Measurements from ENCODE around the gene GIMAP7. TPM values are rescaled to one million over a fixed set of nuclear protein-coding genes. Genes with fewer than 3 reads are reported as not detected.

GIMAP7 gene
- total RNA-seq (100 to 1,000 TPM; 464 to 476 TPM), polyA plus RNA-seq (1,000 to 10,000 TPM in 1 of 2 donors, 100 to 1,000 TPM in 1; 557 to 1,096 TPM)

GRCh38 chr7:150514748-150515222, at the start of gene GIMAP7:
Gene GIMAP7, plus strand, starts transcription at chr7:150514872. Its CDS starts 5,103 bp downstream, at chr7:150519975.
- peak within 1 kb of the TSS; percentile 77 for H3K27ac ChIP-seq (ENCODE audit: low read depth, low read length)
- ChIA-PET CTCF (ENCODE audit: partially characterized antibody) (interaction anchor here (0.9 to 7.8 kb wide), 25 partner anchors 12 to 244 kb away, joined by 3 to 146 read pairs (median 5); partner anchors contain the start of genes GIMAP1, GIMAP2, GIMAP4 and GIMAP6), POLR2A (ENCODE audit: partially characterized antibody) (interaction anchor here (0.6 to 33.6 kb wide), 42 partner anchors 10 to 240 kb away, joined by 3 to 1033 read pairs (median 9); partner anchors contain the start of genes GIMAP1, GIMAP2, GIMAP4 and GIMAP5)
- H3K4me3 Mint-ChIP-seq = peak within 1 kb of the TSS; percentile 97 to 100 (median 100)
- peak; percentile 77 to 84 (median 79) for DNase-seq
- peaks cover 45 to 61% of the 10 kb centered on the region in 2 donors for H3K36me3 Mint-ChIP-seq
- no peaks in the 10 kb centered on the region for H3K27me3 ChIP-seq (ENCODE audit: insufficient read depth, low read length)
- intact Hi-C loops (cut with micrococcal nuclease) = loop anchor here (1.0 to 5.0 kb wide), 10 partner anchors 33 to 241 kb away; partner anchors contain the start of genes GIMAP2 and GIMAP8
- H3K4me3 ChIP-seq (ENCODE audit: low read length in 2 of 2) = peak within 1 kb of the TSS; percentile 92 to 99
- no peaks in the 10 kb centered on the region for H3K27me3 Mint-ChIP-seq
- H3K36me3 ChIP-seq (ENCODE audit: insufficient read depth, low read length) = peaks cover 2% of the 10 kb centered on the region
- H3K4me1 ChIP-seq (ENCODE audit: insufficient read depth, low read length) = peaks cover 47% of the 10 kb centered on the region
- H3K9me3 Mint-ChIP-seq = peaks cover 3 to 16% (median 9%) of the 10 kb centered on the region in 8 donors
- H3K27ac Mint-ChIP-seq = peak within 1 kb of the TSS; percentile 94 to 99 (median 97)
- H3K4me1 Mint-ChIP-seq = peaks cover 36 to 54% (median 42%) of the 10 kb centered on the region in 4 donors
- no peaks in the 10 kb centered on the region for H3K9me3 ChIP-seq (ENCODE audit: control insufficient read depth in 1 of 2, low read length in 2 of 2)

GRCh38 chr7:150464962-150465361, 49.7 kb upstream of the GIMAP7 start:
- Mint-ChIP-seq H3K4me3 (peak overlapping the region; percentile 10 to 69 (median 60)), H3K4me1 (peaks cover 59 to 93% (median 72%) of the 10 kb centered on the region in 4 donors), H3K27ac (peak overlapping the region; percentile 59 to 88 (median 81)), H3K9me3 (peaks cover 7 to 38% (median 34%) of the 10 kb centered on the region in 8 donors), H3K27me3 (no peaks in the 10 kb centered on the region), H3K36me3 (peaks cover 89 to 91% of the 10 kb centered on the region in 2 donors)
- Histone ChIP-seq H3K36me3 (ENCODE audit: insufficient read depth, low read length) (peaks cover 21% of the 10 kb centered on the region), H3K27me3 (ENCODE audit: insufficient read depth, low read length) (no peaks in the 10 kb centered on the region), H3K4me3 (ENCODE audit: low read length in 2 of 2) (no peak overlapping the region), H3K27ac (ENCODE audit: low read depth, low read length) (no peak overlapping the region), H3K9me3 (ENCODE audit: control insufficient read depth in 1 of 2, low read length in 2 of 2) (peaks cover 0 to 16% of the 10 kb centered on the region in 2 donors), H3K4me1 (ENCODE audit: insufficient read depth, low read length) (peaks cover 71% of the 10 kb centered on the region)
- intact Hi-C loops (cut with micrococcal nuclease) = loop anchor here (2.0 kb wide), 2 partner anchors 14 to 16 kb away; partner anchors contain the start of gene GIMAP8
- ChIA-PET POLR2A (ENCODE audit: partially characterized antibody) (interaction anchor here (0.7 to 31.1 kb wide), 10 partner anchors 6 to 292 kb away, joined by 3 to 1079 read pairs (median 5); partner anchors contain the start of genes GIMAP7 and GIMAP8), CTCF (ENCODE audit: partially characterized antibody) (interaction anchor here (0.7 to 2.1 kb wide), 6 partner anchors 9 to 51 kb away, joined by 3 to 8 read pairs (median 4); no protein-coding TSS in a partner anchor)
- DNase-seq = no peak

GRCh38 chr7:150465414-150465813, 49.3 kb upstream of the GIMAP7 start:
- Histone ChIP-seq H3K4me3 (ENCODE audit: low read length in 2 of 2) (no peak overlapping the region), H3K9me3 (ENCODE audit: control insufficient read depth in 1 of 2, low read length in 2 of 2) (peaks cover 0 to 15% of the 10 kb centered on the region in 2 donors), H3K27ac (ENCODE audit: low read depth, low read length) (no peak overlapping the region), H3K4me1 (ENCODE audit: insufficient read depth, low read length) (peaks cover 75% of the 10 kb centered on the region), H3K27me3 (ENCODE audit: insufficient read depth, low read length) (no peaks in the 10 kb centered on the region), H3K36me3 (ENCODE audit: insufficient read depth, low read length) (peaks cover 21% of the 10 kb centered on the region)
- Mint-ChIP-seq H3K4me1 (peaks cover 62 to 93% (median 72%) of the 10 kb centered on the region in 4 donors), H3K9me3 (peaks cover 6 to 34% (median 30%) of the 10 kb centered on the region in 8 donors), H3K27me3 (no peaks in the 10 kb centered on the region), H3K27ac (peak overlapping the region; percentile 59 to 88 (median 81)), H3K4me3 (peak overlapping the region in 7 of 8 donors; percentile 43 to 69 (median 60)), H3K36me3 (peaks cover 89 to 91% of the 10 kb centered on the region in 2 donors)
- intact Hi-C loops (cut with micrococcal nuclease) = loop anchor here (2.0 kb wide), 2 partner anchors 15 kb away; partner anchors contain the start of gene GIMAP8
- CTCF ChIA-PET (ENCODE audit: partially characterized antibody) = interaction anchor here (0.7 to 2.1 kb wide), 5 partner anchors 10 to 50 kb away, joined by 3 to 8 read pairs (median 3); no protein-coding TSS in a partner anchor
- POLR2A ChIA-PET (ENCODE audit: partially characterized antibody) = interaction anchor here (1.0 to 31.1 kb wide), 10 partner anchors 6 to 291 kb away, joined by 3 to 1079 read pairs (median 6); partner anchors contain the start of genes GIMAP7 and GIMAP8
- DNase-seq = no peak

GRCh38 chr7:150466477-150466876, 48.2 kb upstream of the GIMAP7 start:
- peak overlapping the region; percentile 3 for H3K27ac ChIP-seq (ENCODE audit: low read depth, low read length)
- peaks cover 82% of the 10 kb centered on the region for H3K4me1 ChIP-seq (ENCODE audit: insufficient read depth, low read length)
- no peak overlapping the region for H3K4me3 ChIP-seq (ENCODE audit: low read length in 2 of 2)
- no peaks in the 10 kb centered on the region for H3K27me3 ChIP-seq (ENCODE audit: insufficient read depth, low read length)
- ChIA-PET CTCF (ENCODE audit: partially characterized antibody) (interaction anchor here (2.1 kb wide), 1 partner anchor 11 kb away, joined by 8 read pairs; no protein-coding TSS in a partner anchor), POLR2A (ENCODE audit: partially characterized antibody) (interaction anchor here (0.5 to 31.1 kb wide), 7 partner anchors 7 to 289 kb away, joined by 3 to 1079 read pairs (median 5); partner anchors contain the start of genes GIMAP7 and GIMAP8)
- Mint-ChIP-seq H3K27me3 (no peaks in the 10 kb centered on the region), H3K36me3 (peaks cover 88 to 90% of the 10 kb centered on the region in 2 donors), H3K4me1 (peaks cover 65 to 93% (median 75%) of the 10 kb centered on the region in 4 donors), H3K27ac (peak overlapping the region in 5 of 7 donors; percentile 30 to 80 (median 54)), H3K4me3 (peak overlapping the region in 6 of 8 donors; percentile 4 to 55 (median 38)), H3K9me3 (peaks cover 4 to 24% (median 21%) of the 10 kb centered on the region in 8 donors)
- peaks cover 0 to 4% of the 10 kb centered on the region in 2 donors for H3K9me3 ChIP-seq (ENCODE audit: control insufficient read depth in 1 of 2, low read length in 2 of 2)
- no peak for DNase-seq
- H3K36me3 ChIP-seq (ENCODE audit: insufficient read depth, low read length) = peaks cover 27% of the 10 kb centered on the region
- intact Hi-C loops (cut with micrococcal nuclease) = no loop called here

- Histone ChIP-seq H3K27me3 (ENCODE audit: insufficient read depth, low read length) (no peaks in the 10 kb centered on the region), H3K36me3 (ENCODE audit: insufficient read depth, low read length) (peaks cover 37% of the 10 kb centered on the region), H3K27ac (ENCODE audit: low read depth, low read length) (no peak overlapping the region), H3K9me3 (ENCODE audit: control insufficient read depth in 1 of 2, low read length in 2 of 2) (no peaks in the 10 kb centered on the region), H3K4me1 (ENCODE audit: insufficient read depth, low read length) (peaks cover 92% of the 10 kb centered on the region), H3K4me3 (ENCODE audit: low read length in 2 of 2) (no peak overlapping the region)
- POLR2A ChIA-PET (ENCODE audit: partially characterized antibody) = interaction anchor here (0.8 to 31.1 kb wide), 4 partner anchors 5 to 280 kb away, joined by 4 to 1079 read pairs (median 560); partner anchors contain the start of genes GIMAP7 and GIMAP8
- no peak for DNase-seq
- CTCF ChIA-PET (ENCODE audit: partially characterized antibody) = interaction anchor here (1.0 to 1.2 kb wide), 2 partner anchors 8 to 13 kb away, joined by 3 read pairs; no protein-coding TSS in a partner anchor
- Mint-ChIP-seq H3K4me3 (peak overlapping the region; percentile 16 to 89 (median 78)), H3K36me3 (peaks cover 89 to 90% of the 10 kb centered on the region in 2 donors), H3K27me3 (no peaks in the 10 kb centered on the region), H3K27ac (peak overlapping the region; percentile 44 to 94 (median 80)), H3K9me3 (peaks cover 1 to 6% (median 4%) of the 10 kb centered on the region in 8 donors), H3K4me1 (peaks cover 73 to 97% (median 84%) of the 10 kb centered on the region in 4 donors)
- intact Hi-C loops (cut with micrococcal nuclease) = no loop called here
Observed at GRCh38 chr7:150468241-150468640, 46.4 kb upstream of the GIMAP7 start.

GRCh38 chr7:150471886-150472285, 42.8 kb upstream of the GIMAP7 start:
- ChIA-PET CTCF (ENCODE audit: partially characterized antibody) (interaction anchor here (1.7 kb wide), 1 partner anchor 21 kb away, joined by 6 read pairs; the partner anchor contains the start of gene GIMAP8), POLR2A (ENCODE audit: partially characterized antibody) (interaction anchor here (1.1 to 31.1 kb wide), 5 partner anchors 2 to 244 kb away, joined by 3 to 1079 read pairs (median 15); partner anchors contain the start of genes GIMAP1, GIMAP7 and GIMAP8)
- no peak overlapping the region for H3K4me3 ChIP-seq (ENCODE audit: low read length in 2 of 2)
- no peaks in the 10 kb centered on the region for H3K27me3 ChIP-seq (ENCODE audit: insufficient read depth, low read length)
- H3K27ac Mint-ChIP-seq = peak overlapping the region; percentile 48 to 92 (median 79)
- no peaks in the 10 kb centered on the region for H3K9me3 ChIP-seq (ENCODE audit: control insufficient read depth in 1 of 2, low read length in 2 of 2)
- peaks cover 84% of the 10 kb centered on the region for H3K4me1 ChIP-seq (ENCODE audit: insufficient read depth, low read length)
- no peaks in the 10 kb centered on the region for H3K27me3 Mint-ChIP-seq
- H3K4me3 Mint-ChIP-seq = peak overlapping the region in 4 of 8 donors; percentile 1 to 71 (median 46)
- no peak overlapping the region for H3K27ac ChIP-seq (ENCODE audit: low read depth, low read length)
- H3K4me1 Mint-ChIP-seq = peaks cover 73 to 94% (median 84%) of the 10 kb centered on the region in 4 donors
- no peak for DNase-seq
- peaks cover 0 to 9% (median 4%) of the 10 kb centered on the region in 8 donors for H3K9me3 Mint-ChIP-seq
- intact Hi-C loops (cut with micrococcal nuclease) = no loop called here
- H3K36me3 ChIP-seq (ENCODE audit: insufficient read depth, low read length) = peaks cover 50% of the 10 kb centered on the region
- H3K36me3 Mint-ChIP-seq = peaks cover 94% of the 10 kb centered on the region in 2 donors
